Activated CD8-positive, alpha-beta T cell treated with anti-CD3 and anti-CD28 coated beads for 36 hours (primary cell): Measurements from ENCODE around the gene NGLY1. TPM values are rescaled to one million over a fixed set of nuclear protein-coding genes. Genes with fewer than 3 reads are reported as not detected.

ENCODE experiments used
- ATAC-seq: fragments of 200-7000 bp; cut with Tn5 transposase; one replicate; pipeline ENCODE4 v1.10.0; 2021; ENCODE audit warnings: mild to moderate bottlenecking, moderate library complexity
- CTCF ChIA-PET: fragments of 350-600 bp; sonication (Branson Sonifier 250); formaldehyde crosslinking; loops from one replicate; lab custom pipeline; 2021; ENCODE audit warnings: antibody characterized with exemption; lab: Charles Lee
- POLR2A ChIA-PET: fragments of 350-600 bp; sonication (Branson Sonifier 250); formaldehyde crosslinking; loops from one replicate; lab custom pipeline; 2021; ENCODE audit warnings: antibody characterized with exemption; lab: Charles Lee
- DNase-seq: peaks from one replicate; pipeline ENCODE4 v3.0.0-alpha.2; 2020
- H3K27ac Mint-ChIP-seq: one replicate; pipeline ENCODE4 v1.8.0; 2021; ENCODE audit warnings: mild to moderate bottlenecking, mixed read lengths
- H3K27me3 Mint-ChIP-seq: one replicate; pipeline ENCODE4 v1.8.0; 2021; ENCODE audit warnings: mixed read lengths
- H3K36me3 Mint-ChIP-seq: one replicate; pipeline ENCODE4 v1.8.0; 2021; ENCODE audit warnings: low read depth, mixed read lengths
- H3K4me1 Mint-ChIP-seq: one replicate; pipeline ENCODE4 v1.8.0; 2021; ENCODE audit warnings: low read depth, mixed read lengths
- H3K4me3 Mint-ChIP-seq: one replicate; pipeline ENCODE4 v1.8.0; 2021; ENCODE audit warnings: mild to moderate bottlenecking, moderate library complexity, mixed read lengths
- H3K9me3 Mint-ChIP-seq: one replicate; pipeline ENCODE4 v1.8.0; 2021; ENCODE audit warnings: mixed read lengths
- intact Hi-C: fragments of 100-400 bp; cut with micrococcal nuclease; formaldehyde crosslinking; loops from one replicate; pipeline ENCODE4 v1.10.0; 2022
- total RNA-seq, 2 experiments: library from RNA; stranded (reverse); gene quantifications; one replicate each; pipeline ENCODE4 v1.2.3, GENCODE V29; 2021
- TF ChIP-seq, protein P1 (sequence below): fragments of 200-600 bp; IDR thresholded peaks from one replicate; pipeline ENCODE4 v1.8.0; 2022; ENCODE audit warnings: antibody characterized with exemption, mild to moderate bottlenecking

NGLY1 gene
- total RNA-seq, 2 experiments from 2014 or later = 142 to 146 TPM

DNA sequence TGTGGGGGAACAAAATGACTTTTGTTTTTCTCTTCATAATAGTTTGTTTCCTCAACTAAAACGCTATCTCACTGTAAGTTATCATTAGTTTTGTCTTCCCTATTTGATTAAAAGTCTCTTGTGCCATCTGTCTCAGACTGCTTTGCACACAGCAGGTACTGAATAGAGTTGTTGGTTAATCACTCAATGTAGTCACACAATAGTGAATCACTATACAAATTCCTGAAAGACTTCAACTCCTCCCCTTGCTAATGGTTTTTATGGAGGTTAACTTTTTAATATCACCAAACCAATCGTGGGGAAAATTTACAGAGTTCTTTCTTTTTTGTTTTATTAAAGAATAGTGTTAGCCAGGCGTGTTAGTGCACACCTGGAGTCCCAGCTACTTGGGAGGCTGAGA, 2.6 kb upstream of the NGLY1 start:
- H3K36me3 Mint-ChIP-seq = peaks cover 34% of the 10 kb centered on the region
- ATAC-seq (no peak), DNase-seq (no peak)
- ChIA-PET CTCF (interaction anchor here (1.4 to 2.2 kb wide), 2 partner anchors 68 to 138 kb away, joined by 3 to 7 read pairs; no protein-coding TSS in a partner anchor), POLR2A (no interaction called here)
- TF ChIP-seq, protein P1, sequence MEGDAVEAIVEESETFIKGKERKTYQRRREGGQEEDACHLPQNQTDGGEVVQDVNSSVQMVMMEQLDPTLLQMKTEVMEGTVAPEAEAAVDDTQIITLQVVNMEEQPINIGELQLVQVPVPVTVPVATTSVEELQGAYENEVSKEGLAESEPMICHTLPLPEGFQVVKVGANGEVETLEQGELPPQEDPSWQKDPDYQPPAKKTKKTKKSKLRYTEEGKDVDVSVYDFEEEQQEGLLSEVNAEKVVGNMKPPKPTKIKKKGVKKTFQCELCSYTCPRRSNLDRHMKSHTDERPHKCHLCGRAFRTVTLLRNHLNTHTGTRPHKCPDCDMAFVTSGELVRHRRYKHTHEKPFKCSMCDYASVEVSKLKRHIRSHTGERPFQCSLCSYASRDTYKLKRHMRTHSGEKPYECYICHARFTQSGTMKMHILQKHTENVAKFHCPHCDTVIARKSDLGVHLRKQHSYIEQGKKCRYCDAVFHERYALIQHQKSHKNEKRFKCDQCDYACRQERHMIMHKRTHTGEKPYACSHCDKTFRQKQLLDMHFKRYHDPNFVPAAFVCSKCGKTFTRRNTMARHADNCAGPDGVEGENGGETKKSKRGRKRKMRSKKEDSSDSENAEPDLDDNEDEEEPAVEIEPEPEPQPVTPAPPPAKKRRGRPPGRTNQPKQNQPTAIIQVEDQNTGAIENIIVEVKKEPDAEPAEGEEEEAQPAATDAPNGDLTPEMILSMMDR = no peak
- intact Hi-C loops = no loop called here
- H3K27ac Mint-ChIP-seq = peak overlapping the region; percentile 43
- no peak overlapping the region for H3K4me3 Mint-ChIP-seq
- peaks cover 50% of the 10 kb centered on the region for H3K4me1 Mint-ChIP-seq
- peaks cover 1% of the 10 kb centered on the region for H3K27me3 Mint-ChIP-seq
- H3K9me3 Mint-ChIP-seq = no peaks in the 10 kb centered on the region

DNA sequence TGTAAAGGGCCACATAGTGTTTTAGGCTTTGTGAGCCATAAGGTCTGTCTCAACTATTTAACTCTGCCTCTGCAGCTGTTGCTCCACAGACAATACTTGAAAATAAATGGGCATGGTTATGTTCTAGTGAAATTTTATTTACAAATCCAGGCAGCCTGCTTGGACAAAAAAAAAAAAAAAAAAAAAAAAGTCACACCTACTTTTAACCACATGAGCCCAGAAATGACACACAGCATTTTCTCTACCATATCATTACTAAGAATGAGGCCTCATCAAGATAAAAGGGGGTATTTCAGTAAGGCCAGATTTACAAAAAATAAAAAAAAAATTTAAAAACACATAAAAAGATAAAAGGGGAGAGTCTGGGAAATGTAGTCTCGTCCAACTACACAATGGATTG, 1.7 kb upstream of the NGLY1 start:
- ATAC-seq (no peak), DNase-seq (no peak)
- Mint-ChIP-seq H3K27ac (peak overlapping the region; percentile 83), H3K9me3 (no peaks in the 10 kb centered on the region), H3K4me3 (peak overlapping the region; percentile 81), H3K27me3 (peaks cover 1% of the 10 kb centered on the region), H3K4me1 (peaks cover 56% of the 10 kb centered on the region), H3K36me3 (peaks cover 34% of the 10 kb centered on the region)
- TF ChIP-seq, protein P1 = no peak
- ChIA-PET CTCF (interaction anchor here (1.4 to 2.2 kb wide), 2 partner anchors 69 to 137 kb away, joined by 3 to 7 read pairs; no protein-coding TSS in a partner anchor), POLR2A (no interaction called here)
- intact Hi-C loops = loop anchor here (5.0 kb wide), 1 partner anchor 123 kb away; the partner anchor contains the start of gene TOP2B

DNA sequence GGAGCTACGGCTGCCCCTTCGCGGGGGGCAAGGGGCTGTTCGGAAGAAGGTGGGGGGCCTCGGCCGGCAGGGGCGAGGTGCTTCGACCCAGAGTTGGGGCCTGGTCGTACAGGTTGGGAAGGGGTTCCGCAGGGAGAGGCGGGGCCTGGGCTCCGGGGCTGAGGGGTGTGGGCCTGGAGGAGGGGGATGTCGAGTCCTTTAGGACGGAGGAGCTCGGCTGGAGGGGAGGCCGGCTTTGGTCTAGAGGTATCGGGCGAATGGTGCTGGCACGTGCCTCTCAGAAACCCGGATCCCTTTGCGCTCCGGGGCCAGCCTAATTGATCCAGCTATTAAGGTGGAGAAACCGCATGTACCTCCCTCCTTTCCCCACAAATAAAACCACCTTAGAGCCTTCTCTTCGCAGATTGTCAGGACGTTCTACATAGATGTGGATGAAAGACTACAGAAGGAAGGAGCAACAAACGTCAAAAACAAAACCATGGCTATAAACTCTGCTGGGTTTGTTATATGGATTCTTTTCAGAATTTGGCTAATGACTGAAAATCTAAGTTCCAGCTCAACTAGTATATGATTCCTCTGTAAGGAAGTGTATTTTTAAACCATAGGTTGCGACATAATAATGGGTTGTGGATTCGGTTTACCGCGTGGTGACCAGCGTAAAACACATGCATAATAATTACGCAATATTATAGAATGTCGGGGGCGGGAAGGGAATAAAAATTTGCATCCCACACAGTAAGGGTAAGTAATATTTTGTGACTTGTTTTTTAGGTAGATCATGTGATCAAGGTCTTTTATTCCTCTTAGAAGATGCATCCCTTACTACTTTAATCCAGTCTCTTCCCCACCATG, 644 bp upstream of the NGLY1 start:
- Mint-ChIP-seq H3K27ac (peak overlapping the region; percentile 83), H3K27me3 (no peaks in the 10 kb centered on the region), H3K4me1 (peaks cover 56% of the 10 kb centered on the region), H3K4me3 (peak overlapping the region; percentile 81), H3K36me3 (peaks cover 36% of the 10 kb centered on the region), H3K9me3 (no peaks in the 10 kb centered on the region)
- peak; percentile 51 for DNase-seq
- POLR2A ChIA-PET = interaction anchor here (0.8 to 1.7 kb wide), 8 partner anchors 10 to 134 kb away, joined by 3 to 9 read pairs (median 4); no protein-coding TSS in a partner anchor
- ATAC-seq = peak; percentile 32
- TF ChIP-seq, protein P1 = no peak
- intact Hi-C loops = loop anchor here (5.0 kb wide), 1 partner anchor 122 kb away; the partner anchor contains the start of gene TOP2B
- CTCF ChIA-PET = interaction anchor here (1.0 to 1.4 kb wide), 3 partner anchors 122 to 144 kb away, joined by 3 to 10 read pairs (median 4); no protein-coding TSS in a partner anchor

DNA sequence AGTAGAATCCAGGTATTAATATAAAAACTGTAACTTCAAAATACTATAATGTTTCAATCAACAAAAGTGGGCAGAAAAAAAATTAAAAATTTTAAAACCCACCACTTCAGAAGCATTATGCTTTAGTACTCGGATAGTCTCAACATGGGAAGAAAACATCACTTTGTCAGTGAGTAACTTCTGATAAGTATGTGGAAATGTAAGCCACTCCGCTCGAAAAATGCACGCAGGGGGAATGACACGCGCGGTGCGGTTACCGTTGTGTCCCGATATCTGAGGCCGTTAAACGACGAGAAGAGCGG, 656 bp downstream of the NGLY1 start:
- ATAC-seq (no peak), DNase-seq (no peak)
- no peaks in the 10 kb centered on the region for H3K9me3 Mint-ChIP-seq
- H3K27ac Mint-ChIP-seq = peak overlapping the region; percentile 88
- ChIA-PET CTCF (interaction anchor here (1.0 to 1.4 kb wide), 3 partner anchors 121 to 142 kb away, joined by 3 to 10 read pairs (median 4); no protein-coding TSS in a partner anchor), POLR2A (interaction anchor here (1.1 to 1.5 kb wide), 4 partner anchors 9 to 132 kb away, joined by 4 to 9 read pairs (median 6); no protein-coding TSS in a partner anchor)
- peaks cover 44% of the 10 kb centered on the region for H3K36me3 Mint-ChIP-seq
- no peaks in the 10 kb centered on the region for H3K27me3 Mint-ChIP-seq
- TF ChIP-seq, protein P1 = no peak
- peak overlapping the region; percentile 91 for H3K4me3 Mint-ChIP-seq
- intact Hi-C loops = loop anchor here (5.0 kb wide), 1 partner anchor 120 kb away; the partner anchor contains the start of gene TOP2B
- H3K4me1 Mint-ChIP-seq = peaks cover 56% of the 10 kb centered on the region
